ENCODE results near the gene ANG.
"Not testable (repeated sequence)": the region's sequence is repeated elsewhere in the genome, so short reads cannot be mapped to it uniquely, and the experiment has no call there.

ANG gene

DNA sequence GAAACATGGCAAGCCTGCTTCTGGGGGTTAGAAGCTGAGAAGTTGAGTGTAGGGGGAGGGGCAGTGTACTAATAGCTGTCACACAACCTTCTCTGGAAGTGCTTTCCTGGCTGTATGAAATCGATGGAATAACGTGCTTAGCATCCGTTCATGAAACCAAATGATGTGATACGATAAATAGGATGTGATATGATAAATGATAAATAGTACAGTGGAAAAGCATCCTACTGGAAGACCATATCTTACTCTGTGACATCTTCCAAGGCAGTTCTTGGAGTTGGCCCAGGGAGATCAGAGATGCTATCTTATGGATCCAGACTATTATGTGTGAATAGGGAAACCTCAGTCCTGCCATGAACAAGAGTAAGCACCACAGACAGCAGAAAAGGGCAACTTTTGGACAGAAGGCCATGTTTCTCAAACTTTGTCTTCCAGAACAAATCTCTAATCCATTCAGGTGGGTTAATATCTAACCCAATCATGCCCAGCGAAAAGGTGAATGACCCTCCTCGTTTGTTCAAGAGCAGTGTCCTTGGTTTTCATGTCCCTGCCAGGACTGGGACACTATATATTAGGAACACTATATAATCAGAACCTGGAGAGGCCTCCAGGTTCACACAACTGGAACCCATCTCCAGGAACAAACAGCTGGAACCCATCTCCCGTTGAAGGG, at the start of gene ANG:
ANG (plus strand) TSS at position 598 of the 673 bp plus-strand sequence. CDS start 4,801 bp downstream, outside the sequence.
- Histone ChIP-seq H3K27ac (no peak within 1 kb of the TSS), H3K36me3 (replicated peaks) (no peaks in the 10 kb centered on the region), H3K4me3 (ENCODE audit: low read depth, low read length) (no peak within 1 kb of the TSS), H3K27me3 (replicated peaks) (no peaks in the 10 kb centered on the region)
- DNase-seq = no peak
- in situ Hi-C loops (cut with HindIII; ENCODE audit: low pct_ligation_motif_present, low sequenced_read_pairs) = no loop called here
- TF ChIP-seq, protein P1, sequence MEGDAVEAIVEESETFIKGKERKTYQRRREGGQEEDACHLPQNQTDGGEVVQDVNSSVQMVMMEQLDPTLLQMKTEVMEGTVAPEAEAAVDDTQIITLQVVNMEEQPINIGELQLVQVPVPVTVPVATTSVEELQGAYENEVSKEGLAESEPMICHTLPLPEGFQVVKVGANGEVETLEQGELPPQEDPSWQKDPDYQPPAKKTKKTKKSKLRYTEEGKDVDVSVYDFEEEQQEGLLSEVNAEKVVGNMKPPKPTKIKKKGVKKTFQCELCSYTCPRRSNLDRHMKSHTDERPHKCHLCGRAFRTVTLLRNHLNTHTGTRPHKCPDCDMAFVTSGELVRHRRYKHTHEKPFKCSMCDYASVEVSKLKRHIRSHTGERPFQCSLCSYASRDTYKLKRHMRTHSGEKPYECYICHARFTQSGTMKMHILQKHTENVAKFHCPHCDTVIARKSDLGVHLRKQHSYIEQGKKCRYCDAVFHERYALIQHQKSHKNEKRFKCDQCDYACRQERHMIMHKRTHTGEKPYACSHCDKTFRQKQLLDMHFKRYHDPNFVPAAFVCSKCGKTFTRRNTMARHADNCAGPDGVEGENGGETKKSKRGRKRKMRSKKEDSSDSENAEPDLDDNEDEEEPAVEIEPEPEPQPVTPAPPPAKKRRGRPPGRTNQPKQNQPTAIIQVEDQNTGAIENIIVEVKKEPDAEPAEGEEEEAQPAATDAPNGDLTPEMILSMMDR (IDR thresholded peaks at IDR 0.05; ENCODE audit: low read depth, low read length, missing control alignments) = no peak

DNA sequence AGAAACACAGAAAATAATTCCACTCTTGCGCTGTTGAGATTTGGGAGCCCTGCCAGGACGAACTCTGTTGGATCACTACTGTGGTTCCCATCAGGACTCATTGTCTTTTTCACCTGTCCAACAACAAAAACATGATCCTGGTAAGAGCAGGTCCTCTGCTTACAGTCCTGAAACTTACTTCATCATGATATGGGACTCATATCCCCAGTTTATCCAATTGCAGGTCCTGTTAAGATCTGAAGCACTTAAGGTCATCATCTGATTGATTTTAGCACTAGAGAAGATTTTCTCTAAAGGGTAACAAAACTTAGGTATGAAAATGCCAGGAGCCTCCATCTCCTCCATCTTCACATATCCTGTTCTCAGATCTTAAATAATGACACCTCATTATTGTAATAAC, 47.0 kb upstream of the ANG start, which contains the start of gene OR6S1:
OR6S1 (minus strand) TSS at position 101 of the 400 bp plus-strand sequence; CDS start at position 101, 0 bp downstream.
- in situ Hi-C loops (cut with HindIII; ENCODE audit: low pct_ligation_motif_present, low sequenced_read_pairs) = no loop called here
- TF ChIP-seq, protein P1 (IDR thresholded peaks at IDR 0.05; ENCODE audit: low read depth, low read length, missing control alignments) = no peak
- peaks cover 2% of the 10 kb centered on the region for H3K27me3 ChIP-seq (replicated peaks)

DNA sequence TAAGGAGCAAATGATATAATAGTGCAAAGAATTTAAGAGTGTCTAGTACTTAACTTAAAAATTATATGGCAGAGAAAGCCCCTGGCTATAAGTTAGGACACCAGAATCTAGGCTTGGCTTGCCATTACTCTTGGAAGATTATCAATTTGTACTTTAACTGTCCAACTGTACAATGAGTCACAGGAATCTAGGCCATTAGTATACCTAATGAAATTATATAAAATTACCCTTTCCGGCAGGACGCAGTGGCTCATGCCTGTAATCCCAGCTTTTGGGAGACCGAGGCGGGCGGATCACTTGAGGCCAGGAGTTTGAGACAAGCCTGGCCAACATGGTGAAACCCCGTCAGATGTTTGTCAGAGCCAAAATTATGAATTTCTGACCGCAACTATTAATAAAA, 46.4 kb upstream of the ANG start:
- DNase-seq = no peak
- peaks cover 2% of the 10 kb centered on the region for H3K27me3 ChIP-seq (replicated peaks)
- no peak overlapping the region for H3K4me3 ChIP-seq (ENCODE audit: low read depth, low read length)
- in situ Hi-C loops (cut with HindIII; ENCODE audit: low pct_ligation_motif_present, low sequenced_read_pairs) = no loop called here
- no peak overlapping the region for H3K27ac ChIP-seq
- TF ChIP-seq, protein P1 (IDR thresholded peaks at IDR 0.05; ENCODE audit: low read depth, low read length, missing control alignments) = no peak
- no peaks in the 10 kb centered on the region for H3K36me3 ChIP-seq (replicated peaks)

More for the DNA sequence above, 47.0 kb upstream of the ANG start, which contains the start of gene OR6S1:
- H3K36me3 ChIP-seq (replicated peaks) = no peaks in the 10 kb centered on the region
- DNase-seq = no peak
- no peak within 1 kb of the TSS for H3K4me3 ChIP-seq (ENCODE audit: low read depth, low read length)
- H3K27ac ChIP-seq = no peak within 1 kb of the TSS

DNA sequence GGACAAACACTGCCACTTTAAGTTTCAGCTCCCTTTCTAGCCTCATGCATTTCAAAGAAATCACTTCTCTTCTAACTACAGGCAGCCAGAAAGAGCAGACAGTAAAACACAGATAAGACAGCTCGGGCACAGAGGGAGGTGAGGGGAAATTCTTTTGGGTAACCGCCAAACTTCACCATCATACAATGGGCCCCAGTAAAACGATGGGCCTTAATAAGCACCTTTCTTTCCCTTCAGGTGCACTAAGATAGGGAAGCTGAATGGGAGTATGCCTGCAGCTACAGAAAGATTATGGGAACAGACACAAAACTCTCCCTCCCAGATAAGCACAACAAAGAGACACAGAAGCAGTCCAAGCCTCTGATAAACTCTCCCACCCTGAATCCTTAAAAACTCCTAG, 45.8 kb upstream of the ANG start:
- in situ Hi-C loops (cut with HindIII; ENCODE audit: low pct_ligation_motif_present, low sequenced_read_pairs); DNase-seq; H3K36me3 ChIP-seq (replicated peaks); H3K27me3 ChIP-seq (replicated peaks); H3K27ac ChIP-seq; H3K4me3 ChIP-seq (ENCODE audit: low read depth, low read length): not testable (repeated sequence)

DNA sequence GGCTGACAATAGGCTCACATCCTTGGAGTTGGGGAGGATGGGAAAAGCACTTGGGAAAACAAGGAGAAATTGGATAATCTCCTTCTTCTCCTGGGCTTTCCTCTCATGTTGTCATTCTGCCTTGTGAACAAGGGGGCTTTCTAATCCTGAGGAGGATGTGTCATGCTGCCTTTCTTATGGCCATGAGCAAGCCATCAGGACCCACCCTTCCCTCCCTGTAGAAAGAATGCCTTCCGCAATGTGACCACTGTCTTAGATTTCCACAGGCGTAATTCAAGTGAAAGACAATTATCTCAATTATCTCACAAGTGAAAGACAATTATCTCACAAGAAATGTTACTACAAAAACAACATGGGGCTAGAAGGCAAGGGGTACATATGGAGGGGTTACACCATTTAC, 44.0 kb upstream of the ANG start:
- Histone ChIP-seq H3K4me3 (ENCODE audit: low read depth, low read length) (no peak overlapping the region), H3K27ac (no peak overlapping the region), H3K36me3 (replicated peaks) (no peaks in the 10 kb centered on the region), H3K27me3 (replicated peaks) (peaks cover 2% of the 10 kb centered on the region)
- in situ Hi-C loops (cut with HindIII; ENCODE audit: low pct_ligation_motif_present, low sequenced_read_pairs) = no loop called here
- TF ChIP-seq, protein P1 (IDR thresholded peaks at IDR 0.05; ENCODE audit: low read depth, low read length, missing control alignments) = no peak
- DNase-seq = no peak

DNA sequence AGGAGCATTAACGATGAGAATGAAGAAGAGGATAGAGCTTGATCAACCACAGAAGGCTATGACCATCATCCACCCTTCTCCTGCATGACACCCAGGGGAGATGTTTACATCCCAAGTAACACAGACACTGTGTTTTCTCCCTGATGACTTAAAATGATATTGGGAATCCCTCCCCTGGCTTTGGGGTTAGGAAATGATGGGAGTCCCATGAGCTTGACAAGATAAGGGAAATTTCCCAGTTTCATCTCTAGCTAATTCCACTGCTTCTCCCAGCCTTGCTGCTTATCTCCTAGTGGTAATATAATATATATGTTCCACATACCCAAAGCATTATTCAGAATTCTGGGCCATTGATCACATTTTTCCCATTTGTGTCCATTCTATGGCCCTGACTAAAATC, 43.1 kb upstream of the ANG start:
- Histone ChIP-seq H3K4me3 (ENCODE audit: low read depth, low read length) (no peak overlapping the region), H3K27ac (no peak overlapping the region), H3K36me3 (replicated peaks) (no peaks in the 10 kb centered on the region), H3K27me3 (replicated peaks) (peaks cover 2% of the 10 kb centered on the region)
- TF ChIP-seq, protein P1 (IDR thresholded peaks at IDR 0.05; ENCODE audit: low read depth, low read length, missing control alignments) = no peak
- DNase-seq = no peak
- in situ Hi-C loops (cut with HindIII; ENCODE audit: low pct_ligation_motif_present, low sequenced_read_pairs) = no loop called here
